SU-DHL-6 (cell line): Measurements from ENCODE around the gene CPED1.

ENCODE experiments used
- H2AFZ ChIP-seq: fragments of 200-600 bp; sonication (generic); 2 replicates; pipeline ENCODE4 v1.6.1; 2014; ENCODE audit warnings: low read depth, mild to moderate bottlenecking, moderate library complexity, mixed read lengths, antibody characterized with exemption, low read length; ENCODE audit not compliant: severe bottlenecking
- H3F3A ChIP-seq: fragments of 200-600 bp; shearing (Covaris generic); 2 replicates; pipeline ENCODE4 v1.6.0; 2016; ENCODE audit warnings: antibody characterized with exemption, mild to moderate bottlenecking; ENCODE audit not compliant: insufficient read depth
- H3K27ac ChIP-seq: fragments of 200-600 bp; sonication (generic); 2 replicates; pipeline ENCODE4 v1.5.1; 2016; ENCODE audit warnings: low read depth, mild to moderate bottlenecking, low read length, moderate library complexity, mixed read lengths
- H3K27me3 ChIP-seq: fragments of 200-600 bp; sonication (generic), shearing (Covaris generic); 2 replicates; pipeline ENCODE4 v1.6.0; 2014; ENCODE audit warnings: mild to moderate bottlenecking, low read length
- H3K36me3 ChIP-seq: fragments of 200-600 bp; sonication (generic); 2 replicates; pipeline ENCODE4 v1.6.1; 2014; ENCODE audit warnings: mild to moderate bottlenecking, low read length, mixed read lengths
- H3K4me2 ChIP-seq: fragments of 300-600, 200-600 bp; shearing (Covaris generic), sonication (generic); 2 replicates; pipeline ENCODE4 v1.6.0; 2014; ENCODE audit warnings: low read length, low read depth, mild to moderate bottlenecking; ENCODE audit not compliant: poor library complexity, severe bottlenecking
- H3K4me3 ChIP-seq: fragments of 200-600 bp; sonication (generic); 2 replicates; pipeline ENCODE4 v1.5.1; 2014; ENCODE audit warnings: antibody characterized with exemption, low read length, mild to moderate bottlenecking, mixed read lengths; ENCODE audit not compliant: insufficient read depth, poor library complexity, severe bottlenecking
- H3K79me2 ChIP-seq: fragments of 200-600 bp; sonication (generic); 2 replicates; pipeline ENCODE4 v1.6.1; 2014; ENCODE audit warnings: mild to moderate bottlenecking, low read length, moderate library complexity; ENCODE audit not compliant: insufficient read depth
- H3K9ac ChIP-seq: fragments of 200-600 bp; sonication (generic); 2 replicates; pipeline ENCODE4 v1.7.0; 2014; ENCODE audit warnings: mild to moderate bottlenecking, low read length
- H3K9me2 ChIP-seq: fragments of 200-600 bp; sonication (generic); replicated peaks from 2 replicates; pipeline ENCODE4 v1.6.1; 2014; ENCODE audit warnings: low read length; ENCODE audit not compliant: insufficient read depth
- H3K9me3 ChIP-seq: fragments of 200-600 bp; sonication (generic); 2 replicates; pipeline ENCODE4 v1.6.1; 2014; ENCODE audit warnings: low read length, mixed read lengths; ENCODE audit not compliant: insufficient read depth
- H4K20me1 ChIP-seq: fragments of 200-600 bp; sonication (generic); 2 replicates; pipeline ENCODE4 v1.6.1; 2014; ENCODE audit warnings: low read depth, mild to moderate bottlenecking, antibody characterized with exemption, low read length, moderate library complexity, mixed read lengths
- CTCF ChIP-seq: fragments of 200-600 bp; sonication (generic); IDR thresholded peaks from one replicate; pipeline ENCODE4 v1.5.1; 2017; ENCODE audit warnings: antibody characterized with exemption, mild to moderate bottlenecking, low read length, moderate library complexity; ENCODE audit not compliant: insufficient read depth, poor library complexity, severe bottlenecking
- EZH2phosphoT487 ChIP-seq: fragments of 200-600 bp; sonication (generic), shearing (Covaris generic); conservative IDR thresholded peaks from 2 replicates; pipeline ENCODE4 v1.6.1; 2018; ENCODE audit warnings: mild to moderate bottlenecking, antibody characterized with exemption, low read length, moderate library complexity, mixed read lengths

The CPED1 gene

GRCh38 chr7:121323515-121324302 lies 335.2 kb downstream of the CPED1 start:
- Histone ChIP-seq H3K4me2 (no peak overlapping the region), H3K27me3 (no peaks in the 10 kb centered on the region), H3F3A (no peaks in the 10 kb centered on the region), H3K27ac (no peak overlapping the region), H3K4me3 (no peak overlapping the region), H3K9me2 (no peaks in the 10 kb centered on the region), H3K9ac (no peak overlapping the region), H2AFZ (no peak overlapping the region), H3K79me2 (no peaks in the 10 kb centered on the region), H4K20me1 (no peaks in the 10 kb centered on the region), H3K9me3 (no peaks in the 10 kb centered on the region), H3K36me3 (no peaks in the 10 kb centered on the region)
- TF ChIP-seq EZH2phosphoT487: no peak
- TF ChIP-seq CTCF: no peak

- Histone ChIP-seq H3K9me3 (no peaks in the 10 kb centered on the region), H2AFZ (no peak overlapping the region), H4K20me1 (no peaks in the 10 kb centered on the region), H3K9me2 (no peaks in the 10 kb centered on the region), H3K79me2 (no peaks in the 10 kb centered on the region), H3K9ac (no peak overlapping the region), H3F3A (no peaks in the 10 kb centered on the region), H3K36me3 (no peaks in the 10 kb centered on the region), H3K4me2 (no peak overlapping the region), H3K27me3 (no peaks in the 10 kb centered on the region), H3K27ac (no peak overlapping the region), H3K4me3 (no peak overlapping the region)
- no peak for TF ChIP-seq EZH2phosphoT487
- TF ChIP-seq CTCF: no peak
Observed at GRCh38 chr7:121327671-121328070, 339.2 kb downstream of the CPED1 start.

- no peaks in the 10 kb centered on the region for H3F3A ChIP-seq
- no peaks in the 10 kb centered on the region for H3K27me3 ChIP-seq
- no peak within 1 kb of the TSS for H3K27ac ChIP-seq
- H4K20me1 ChIP-seq: no peaks in the 10 kb centered on the region
- no peak within 1 kb of the TSS for H2AFZ ChIP-seq
- H3K4me3 ChIP-seq: no peak within 1 kb of the TSS
- H3K9ac ChIP-seq: no peak within 1 kb of the TSS
- no peaks in the 10 kb centered on the region for H3K9me3 ChIP-seq
- no peaks in the 10 kb centered on the region; the same call in 1 of the 2 replicates for H3K36me3 ChIP-seq
- no peak within 1 kb of the TSS for H3K4me2 ChIP-seq
- no peak for TF ChIP-seq EZH2phosphoT487
- TF ChIP-seq CTCF: no peak
- H3K9me2 ChIP-seq: no peaks in the 10 kb centered on the region
- no peaks in the 10 kb centered on the region for H3K79me2 ChIP-seq
Observed at GRCh38 chr7:121328508-121329190, 340.1 kb downstream of the CPED1 start, which contains the start of gene WNT16. TSS of gene WNT16 (plus strand) at chr7:121329000. CDS start at chr7:121329293, 293 bp downstream.
